GM20431 (cell line): ENCODE measurements around the gene E2F2.

ENCODE experiments used
- in situ Hi-C: fragments of 300-500 bp; cut with MseI, MboI; formaldehyde crosslinking; loops from one replicate; pipeline ENCODE4 v1.15.0; 2020; ENCODE audit warnings: low sequenced_read_pairs; ENCODE audit not compliant: unreplicated experiment

E2F2 gene

DNA sequence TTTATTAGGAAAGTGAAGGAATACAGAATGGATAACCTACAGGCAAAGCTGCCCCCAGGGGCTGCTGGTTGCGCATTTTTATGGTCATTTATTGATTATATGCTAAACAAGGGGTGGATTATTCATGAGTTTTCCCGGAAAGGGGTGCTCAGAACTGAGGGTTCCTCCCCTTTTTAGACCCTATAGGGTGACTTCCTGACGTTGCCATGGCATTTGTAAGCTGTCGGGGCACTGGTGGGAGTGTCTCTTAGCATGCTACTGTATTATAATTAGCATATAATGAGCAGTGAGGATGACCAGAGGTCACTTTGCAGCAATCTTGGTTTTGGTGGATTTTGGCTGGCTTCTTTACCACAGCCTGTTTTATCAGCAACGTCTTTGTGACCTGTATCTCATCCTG, 41.2 kb downstream of the E2F2 start:
- in situ Hi-C loops, result no loop called here

DNA sequence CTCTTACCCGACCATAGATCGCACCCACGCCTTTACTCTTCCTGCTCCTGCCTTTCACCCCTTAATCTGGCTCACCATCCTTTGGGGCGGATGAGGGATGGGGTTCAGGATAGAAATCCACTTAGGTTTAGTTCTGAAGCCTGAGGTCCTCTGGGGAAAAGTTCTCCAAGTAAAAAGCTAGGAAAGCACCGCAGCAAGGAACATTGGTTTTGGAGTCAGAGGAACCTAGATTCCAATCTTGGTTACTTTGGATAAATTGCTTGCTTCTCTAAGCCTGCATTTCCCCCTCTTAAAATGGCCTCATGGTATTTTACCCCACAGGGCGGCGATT, 46.1 kb downstream of the E2F2 start:
- in situ Hi-C loops, result no loop called here

DNA sequence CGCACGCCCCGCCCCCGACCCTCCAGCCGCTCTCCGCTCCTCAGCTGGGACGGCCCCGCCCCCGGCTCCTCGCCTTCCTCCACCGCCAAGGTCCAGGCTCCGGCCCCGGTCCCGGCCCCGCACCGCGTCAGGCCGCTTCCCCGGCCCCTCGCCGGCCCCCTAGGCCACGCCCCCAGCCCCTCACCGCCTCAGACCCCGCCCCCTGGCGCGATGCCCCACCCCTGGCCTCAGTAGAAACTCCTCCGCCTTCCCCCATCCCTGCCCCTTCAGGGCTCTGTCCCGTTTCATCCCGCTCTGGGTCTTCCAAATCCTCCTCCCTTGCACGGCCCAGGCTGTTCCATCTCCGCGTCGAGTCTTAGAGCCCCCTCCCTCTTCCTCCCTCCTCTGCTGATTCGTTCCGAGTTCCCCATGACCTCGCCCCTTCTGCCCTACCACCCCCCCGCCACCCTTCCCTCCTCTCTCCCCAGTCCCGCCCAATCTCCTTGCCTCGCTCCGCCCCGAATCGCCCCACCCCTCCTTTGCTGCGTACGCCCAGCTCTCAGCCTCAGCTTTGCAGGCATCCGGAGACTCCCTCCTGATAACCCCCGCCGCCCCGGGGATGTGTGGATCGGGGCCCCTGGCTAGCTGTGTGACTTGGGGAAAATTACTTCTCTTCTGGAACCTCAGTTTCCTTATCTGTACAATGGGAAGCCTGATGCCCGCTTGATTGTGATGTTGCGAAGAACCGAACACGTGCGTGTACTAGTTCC, 46.6 kb downstream of the E2F2 start:
- in situ Hi-C loops, result no loop called here

DNA sequence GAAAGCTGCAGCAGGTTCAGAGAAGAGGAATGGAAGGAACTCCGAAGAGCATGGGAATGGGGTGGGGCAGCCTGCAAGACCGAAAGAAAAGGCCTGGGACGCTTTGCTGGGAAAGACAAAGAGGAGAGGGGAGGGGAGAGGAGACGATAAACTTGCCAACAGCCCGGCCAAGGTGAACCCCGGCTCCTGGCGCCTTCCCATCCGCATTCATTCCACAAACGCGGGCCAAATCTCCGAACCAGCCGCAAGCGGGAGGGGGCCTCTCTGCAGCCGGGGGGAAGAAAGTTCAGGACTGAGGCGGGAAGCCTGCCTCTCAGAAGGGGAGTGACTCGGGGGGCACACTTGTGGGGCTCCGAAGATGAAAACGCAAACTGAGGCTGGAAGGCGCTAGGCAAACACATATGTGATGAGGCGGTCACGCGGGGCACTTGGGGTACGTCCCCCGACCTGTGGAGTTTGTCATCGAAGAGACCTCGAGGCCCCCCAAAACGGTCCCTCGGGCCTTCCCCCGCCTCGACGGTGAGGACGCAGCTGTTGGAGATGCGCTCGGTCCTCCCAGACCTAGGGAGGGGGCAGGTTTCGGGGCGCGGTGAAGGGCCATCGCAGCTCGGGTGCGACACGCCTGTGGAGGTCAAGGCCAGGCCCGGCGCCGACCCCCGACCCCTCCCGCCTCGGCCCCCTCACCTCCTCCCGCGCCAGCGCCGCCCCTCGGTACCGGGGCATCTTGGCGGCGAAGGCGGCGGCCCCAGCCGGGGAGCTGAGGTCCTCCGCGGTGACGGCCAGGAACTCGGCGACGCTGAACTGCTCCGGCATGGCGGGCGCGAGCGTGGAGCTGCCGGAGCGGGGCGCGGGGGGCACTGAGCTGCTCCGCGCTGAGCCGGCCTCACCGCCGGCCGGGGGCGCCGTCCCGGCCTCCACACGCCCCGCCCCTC, 47.4 kb downstream of the E2F2 start, which contains the start of gene ASAP3:
ASAP3 (minus strand) TSS at position 859 of the 932 bp plus-strand sequence; CDS start at position 813, 46 bp downstream.
- in situ Hi-C loops, result no loop called here

DNA sequence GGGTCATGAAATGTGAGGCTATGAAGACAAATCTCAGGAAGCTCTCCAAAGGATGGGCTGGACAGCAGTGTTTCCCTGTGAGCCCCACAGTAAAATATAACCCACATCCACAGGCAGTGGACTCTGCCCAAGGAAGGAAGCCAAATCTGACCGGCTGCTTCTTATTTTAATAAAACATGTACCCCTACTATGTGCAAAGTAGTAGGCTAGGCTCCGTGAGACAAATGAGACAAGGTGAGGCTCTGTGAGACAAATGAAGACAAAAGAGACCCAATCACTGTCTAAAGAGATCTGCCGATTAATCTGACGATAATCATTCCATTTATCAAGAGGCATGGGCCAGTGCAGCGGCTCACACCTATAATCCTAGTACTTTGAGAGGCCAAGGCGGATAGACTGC, 49.1 kb downstream of the E2F2 start:
- in situ Hi-C loops, result no loop called here

DNA sequence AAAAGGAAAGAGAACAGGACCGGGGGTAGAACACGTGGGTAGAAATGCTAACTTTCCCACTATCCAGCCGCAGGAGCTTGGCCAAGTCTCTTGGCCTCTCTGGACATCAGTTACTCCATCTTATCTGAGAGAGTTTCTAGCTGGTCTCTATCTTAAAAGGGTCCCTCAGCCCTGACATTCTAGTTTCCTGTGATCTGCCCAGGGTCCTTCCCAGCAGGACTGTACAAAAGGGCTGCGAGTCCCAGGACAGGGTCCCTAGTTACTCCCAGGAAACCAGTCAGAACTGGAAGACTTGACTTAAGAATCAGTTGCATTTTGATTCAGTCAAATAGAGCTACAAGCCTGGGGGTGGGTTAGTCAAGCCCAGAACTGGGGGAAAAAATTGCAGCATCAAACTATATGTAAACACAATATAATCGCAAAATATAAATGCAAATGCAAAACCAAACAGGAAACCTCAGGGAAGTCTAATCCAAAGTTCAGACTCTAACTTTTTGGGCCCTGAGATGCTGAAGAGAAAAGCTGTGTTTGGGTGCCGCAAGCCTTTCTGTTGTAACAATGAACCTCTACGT, 49.9 kb downstream of the E2F2 start:
- in situ Hi-C loops, result no loop called here

DNA sequence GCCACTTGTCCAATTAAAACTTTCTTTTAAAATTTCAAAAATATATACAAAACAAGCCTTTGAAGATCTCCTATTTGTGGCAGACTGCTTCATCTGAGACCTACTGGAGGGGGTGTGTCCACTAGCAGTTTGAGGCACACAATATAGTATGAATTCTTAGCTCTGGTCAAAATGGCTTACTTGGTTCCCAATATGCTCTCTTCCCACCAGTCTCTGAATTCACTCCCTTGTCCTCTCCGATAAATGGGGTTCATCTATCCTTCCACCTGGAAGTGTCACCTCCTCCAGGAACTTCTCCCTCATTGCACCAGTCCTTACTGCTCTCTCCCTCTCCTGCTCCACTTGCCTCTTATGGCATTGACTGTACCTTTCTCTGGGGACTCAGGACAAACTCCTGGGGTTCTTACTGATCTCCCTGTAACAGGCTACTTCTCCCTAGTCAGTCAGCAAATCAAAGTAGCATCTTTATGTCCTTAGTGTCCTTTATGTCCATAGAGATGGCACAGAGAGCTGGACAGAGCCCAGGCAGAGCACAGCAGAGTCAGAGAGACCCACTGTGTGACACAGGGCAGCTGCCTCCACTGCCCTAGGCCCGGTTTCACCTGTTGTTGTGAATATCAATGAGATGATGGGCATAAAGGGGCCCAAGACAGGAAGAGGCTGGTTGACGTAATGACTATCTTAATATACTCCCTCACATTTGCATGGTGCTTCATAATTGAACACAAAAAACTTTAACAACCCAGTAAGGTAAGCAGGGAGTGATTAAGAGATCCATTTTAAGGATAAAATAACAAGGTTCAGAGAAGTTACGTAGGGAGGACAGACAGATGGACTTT, 50.6 kb downstream of the E2F2 start:
- in situ Hi-C loops, result no loop called here

DNA sequence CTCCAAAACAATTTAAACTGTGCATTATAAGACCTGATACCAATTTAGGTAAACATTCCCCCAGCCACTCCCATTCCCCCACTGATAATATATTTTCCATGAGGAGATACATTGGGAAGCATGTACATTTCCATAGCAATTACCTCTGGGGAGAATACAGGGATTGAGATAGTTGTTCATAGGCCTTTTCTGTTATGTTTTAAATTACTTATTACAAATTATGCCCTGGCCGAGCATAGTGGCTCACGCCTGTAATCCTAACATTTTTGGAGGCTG, 51.4 kb downstream of the E2F2 start:
- in situ Hi-C loops, result no loop called here

DNA sequence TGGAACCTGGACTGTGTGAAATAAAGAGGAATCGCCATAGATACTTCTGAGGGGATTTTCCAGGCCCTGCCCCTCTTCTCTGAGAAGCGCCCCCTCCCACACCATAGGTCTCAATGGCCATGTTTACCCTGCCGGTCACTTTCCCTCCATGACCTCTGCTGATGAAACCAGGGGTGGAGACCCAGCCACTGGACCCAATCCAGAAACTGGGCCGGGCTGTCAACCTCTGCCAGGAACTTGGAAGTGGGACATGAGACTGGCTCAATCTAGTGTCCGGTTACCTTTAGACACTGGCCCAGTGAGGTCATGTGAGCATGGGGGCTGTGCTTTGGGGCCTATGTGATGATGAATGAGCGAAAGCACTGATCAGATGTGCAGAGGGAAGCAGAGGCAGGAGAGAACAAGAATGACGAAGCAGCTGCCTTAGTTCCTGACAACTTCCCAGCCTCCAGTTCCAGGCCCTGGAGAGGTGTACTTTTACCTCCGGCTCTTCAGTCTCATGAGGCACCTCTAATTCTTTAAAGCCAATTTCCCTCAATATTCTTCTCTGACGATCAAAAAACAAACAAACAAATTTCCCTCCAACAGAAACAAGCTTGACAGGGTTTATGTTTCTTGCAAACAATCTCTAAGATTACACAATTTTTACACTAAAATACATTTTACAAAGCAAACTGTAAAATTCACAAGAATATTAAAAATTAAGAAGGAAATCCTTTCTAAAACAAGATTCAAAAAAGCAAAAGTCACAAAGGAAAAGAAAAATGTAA, 52.0 kb downstream of the E2F2 start:
- in situ Hi-C loops, result no loop called here

DNA sequence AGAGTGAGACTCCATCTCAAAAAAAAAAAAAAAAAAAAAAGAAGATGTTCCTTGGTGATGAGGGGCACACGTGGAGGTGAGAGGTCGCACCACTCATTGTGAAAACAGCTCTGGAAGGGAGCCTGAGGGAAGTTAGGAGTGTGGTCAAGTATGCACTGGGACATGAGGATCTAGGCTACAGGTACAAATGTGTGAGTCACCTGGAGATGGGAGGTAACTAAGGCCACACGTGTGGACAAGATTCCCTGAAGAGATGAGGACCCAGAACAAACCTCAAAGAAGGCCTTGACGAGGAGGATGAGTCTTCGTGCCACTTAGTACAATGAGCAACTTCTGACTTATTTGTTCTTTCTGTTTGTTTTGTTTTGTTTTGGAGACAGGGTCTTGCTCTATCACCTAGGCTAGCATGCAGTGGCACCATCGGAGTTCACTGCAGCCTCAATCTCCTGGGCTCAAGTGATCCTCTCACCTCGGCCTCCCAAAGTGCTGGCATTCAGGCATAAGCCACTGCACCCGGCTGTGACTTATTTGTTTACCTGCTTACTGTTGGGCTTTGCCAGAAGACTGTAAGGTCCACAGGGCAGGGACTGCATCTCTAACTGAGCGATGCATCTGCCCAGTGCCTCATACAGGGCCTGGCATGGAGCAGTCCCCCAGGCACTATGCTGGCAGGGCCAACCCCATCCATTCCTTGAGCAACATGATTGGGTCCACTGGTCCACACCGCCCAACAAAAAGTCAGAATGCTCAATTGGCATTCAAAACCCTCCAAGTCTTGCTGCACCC, 53.5 kb downstream of the E2F2 start:
- in situ Hi-C loops, result no loop called here

DNA sequence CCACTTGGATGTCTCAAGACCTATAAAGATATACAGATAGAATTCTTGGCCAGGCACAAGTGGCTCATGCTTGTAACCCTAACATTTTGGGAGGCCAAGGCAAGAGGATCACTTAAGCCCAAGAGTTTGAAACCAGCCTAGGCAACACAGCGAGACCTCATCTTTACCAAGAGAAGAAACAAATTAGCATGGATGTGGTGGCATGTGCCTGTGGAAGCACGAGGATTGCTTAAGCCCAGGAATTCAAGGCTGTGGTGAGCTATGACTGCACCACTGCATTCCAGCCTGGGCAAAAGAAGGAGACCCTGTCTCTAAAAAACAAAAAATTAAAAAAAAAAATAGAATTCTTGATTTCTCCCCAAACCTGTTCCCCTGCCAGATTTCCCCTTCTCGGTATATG, 55.4 kb downstream of the E2F2 start:
- in situ Hi-C loops, result no loop called here

DNA sequence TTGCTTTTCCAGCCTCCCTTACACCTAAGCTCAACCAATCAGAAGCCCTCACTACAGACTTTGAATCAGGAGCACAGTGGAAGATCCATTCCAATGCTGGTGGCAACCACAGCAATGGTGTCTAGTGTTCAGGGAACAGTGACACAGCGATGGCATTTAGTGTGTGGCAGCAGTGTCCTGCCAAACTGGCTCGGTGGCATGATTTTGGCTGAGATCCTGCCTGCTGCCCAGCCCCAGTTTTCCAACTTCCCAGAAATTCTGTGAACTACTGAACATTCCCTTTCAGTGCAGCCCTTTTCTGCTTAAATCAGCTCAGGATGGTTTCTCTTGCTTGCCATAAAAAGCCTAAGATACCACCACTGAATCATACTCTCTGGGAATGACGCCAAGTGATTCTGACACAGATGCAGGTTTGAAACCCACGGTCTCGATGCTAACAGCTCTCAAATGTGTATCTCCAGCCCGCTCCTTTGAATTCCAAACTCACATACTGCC, 55.9 kb downstream of the E2F2 start:
- in situ Hi-C loops, result no loop called here

DNA sequence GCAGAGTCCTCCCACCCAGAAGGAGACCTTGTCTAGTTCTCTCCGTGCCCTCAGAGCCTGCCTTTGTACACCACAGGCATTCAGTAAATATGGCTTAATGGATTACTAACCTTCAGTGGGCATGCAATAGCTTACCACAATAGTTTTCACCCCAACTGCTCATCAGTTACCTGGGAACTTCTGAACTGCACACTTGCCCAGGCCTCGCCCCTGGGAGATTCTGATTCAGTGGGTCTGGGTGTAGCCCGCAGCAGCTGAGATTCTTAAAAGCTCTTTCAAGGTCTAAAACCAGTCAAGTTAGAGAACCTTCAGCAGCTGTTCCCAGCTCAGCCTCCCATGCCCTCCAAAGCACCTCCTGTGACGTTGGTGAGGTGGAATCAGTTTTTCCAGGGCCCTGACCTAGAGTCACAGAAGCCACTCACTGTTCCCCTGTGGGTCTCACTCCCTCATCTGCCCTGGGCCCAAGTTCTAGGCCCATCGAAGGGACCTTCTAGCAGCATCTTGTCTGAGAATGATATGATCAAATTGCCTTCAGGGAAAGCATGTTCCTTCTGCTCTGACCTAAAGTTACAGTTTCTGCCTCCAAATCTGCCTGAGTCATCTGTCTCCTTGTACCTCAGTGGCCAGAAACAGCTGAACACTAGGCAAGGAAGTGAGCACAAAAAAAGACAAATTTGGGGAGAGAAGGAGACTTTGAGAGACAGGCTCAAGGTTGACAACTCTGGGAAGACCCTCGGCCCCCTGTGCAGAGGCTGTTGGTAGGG, 57.8 kb downstream of the E2F2 start:
- in situ Hi-C loops, result no loop called here

DNA sequence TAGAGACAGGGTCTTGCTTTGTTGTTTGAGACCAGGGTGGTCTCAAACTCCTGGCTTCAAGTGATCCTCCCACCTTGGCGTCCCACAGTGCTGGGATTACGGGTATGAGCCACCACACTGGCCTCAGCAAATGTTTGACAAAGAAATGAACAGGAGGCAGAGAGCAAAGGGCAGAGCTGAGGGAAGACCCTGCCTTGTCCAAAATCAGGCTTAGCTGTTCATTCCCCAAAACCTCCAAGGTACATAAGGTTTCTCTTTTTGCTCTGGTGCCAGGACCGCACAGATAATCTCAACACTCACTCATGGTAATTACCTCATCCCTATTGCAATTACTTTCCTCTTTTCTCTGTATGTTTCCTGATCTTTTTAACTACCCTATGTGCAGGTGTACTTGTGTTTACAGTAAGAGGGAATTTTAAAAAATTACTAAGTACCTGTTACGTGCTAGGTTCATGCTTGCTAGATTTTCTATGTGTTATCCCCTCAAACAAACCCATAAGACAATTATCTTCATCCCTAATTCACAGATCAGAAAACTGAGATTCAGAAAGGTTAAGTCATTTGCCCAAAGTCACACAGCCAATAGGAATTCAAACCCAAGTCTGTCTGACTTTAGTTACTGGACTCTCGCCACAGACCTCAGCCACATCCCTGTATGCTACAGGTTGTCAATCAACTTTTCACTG, 58.5 kb downstream of the E2F2 start:
- in situ Hi-C loops, result no loop called here

DNA sequence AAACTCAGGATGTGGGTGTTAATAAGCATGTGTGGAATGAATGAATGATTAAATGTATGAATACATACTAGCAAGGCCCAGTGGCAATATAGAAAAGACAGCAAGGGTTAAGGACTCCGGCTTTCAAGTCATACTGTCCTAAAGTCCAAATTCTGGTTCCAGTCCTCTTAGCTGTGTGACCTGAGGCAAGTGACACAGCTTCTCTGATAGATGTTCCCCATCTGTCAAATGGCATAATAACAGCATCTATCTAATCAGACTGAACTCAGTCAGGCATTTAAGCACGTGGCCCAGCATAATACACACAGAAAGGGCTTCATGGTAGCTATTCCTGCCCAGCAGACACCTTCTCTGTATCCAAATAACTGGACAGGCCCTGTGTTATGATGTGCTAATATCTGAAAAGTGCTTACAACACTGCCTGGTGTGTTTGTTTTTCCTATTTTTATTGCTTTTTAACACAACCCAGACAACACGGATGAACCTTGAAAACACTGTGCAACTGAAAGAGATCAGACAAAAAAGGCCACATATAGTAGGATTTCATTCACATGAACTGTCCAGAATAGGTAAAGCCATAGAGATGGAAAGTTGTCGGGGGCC, 59.5 kb downstream of the E2F2 start:
- in situ Hi-C loops, result no loop called here

DNA sequence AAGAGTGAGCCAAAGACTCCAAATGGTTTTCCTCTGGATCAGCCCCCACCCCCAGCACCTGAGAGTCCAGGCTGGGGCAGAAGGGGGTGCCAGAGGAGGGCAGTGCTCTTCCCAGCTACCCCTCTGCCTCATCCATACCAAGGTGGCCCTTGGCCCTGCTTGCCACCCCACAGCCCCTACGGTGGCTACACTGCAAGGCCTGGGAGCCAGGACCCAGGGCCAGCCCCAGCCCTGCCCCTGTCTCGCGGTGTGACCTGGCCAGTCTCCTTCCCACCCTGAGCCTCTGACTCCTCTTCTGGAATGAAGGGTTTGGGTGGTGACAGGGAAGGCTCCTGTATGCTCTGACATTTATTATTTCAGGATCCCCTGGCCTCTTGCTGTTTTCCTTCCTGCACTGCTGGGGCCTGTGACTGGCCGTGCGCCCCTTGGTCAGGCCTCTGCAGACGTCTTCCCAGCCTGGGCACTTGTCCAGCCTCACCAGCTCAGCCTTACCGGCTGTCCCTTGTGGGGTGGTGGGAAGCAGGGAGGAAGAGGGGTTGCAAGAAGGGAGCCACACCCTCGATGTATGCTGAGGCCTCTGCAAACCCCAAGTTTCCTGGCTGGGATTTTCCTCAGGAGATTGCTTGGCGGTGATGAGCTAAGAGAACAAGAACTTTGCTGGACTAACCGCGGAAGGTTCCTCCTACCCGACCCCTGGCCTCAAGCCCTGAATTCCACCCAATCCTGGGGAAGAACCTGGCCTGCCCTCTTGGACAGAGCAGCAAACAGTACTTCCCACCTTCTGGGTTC, 60.6 kb downstream of the E2F2 start:
- in situ Hi-C loops, result no loop called here
